ENCODE data around the gene ADGRG6. TPM values are rescaled to one million over a fixed set of nuclear protein-coding genes. Genes with fewer than 3 reads are reported as not detected.

The ADGRG6 gene
- total RNA-seq, 1 donor from 2014 or later = 57.4 TPM

DNA sequence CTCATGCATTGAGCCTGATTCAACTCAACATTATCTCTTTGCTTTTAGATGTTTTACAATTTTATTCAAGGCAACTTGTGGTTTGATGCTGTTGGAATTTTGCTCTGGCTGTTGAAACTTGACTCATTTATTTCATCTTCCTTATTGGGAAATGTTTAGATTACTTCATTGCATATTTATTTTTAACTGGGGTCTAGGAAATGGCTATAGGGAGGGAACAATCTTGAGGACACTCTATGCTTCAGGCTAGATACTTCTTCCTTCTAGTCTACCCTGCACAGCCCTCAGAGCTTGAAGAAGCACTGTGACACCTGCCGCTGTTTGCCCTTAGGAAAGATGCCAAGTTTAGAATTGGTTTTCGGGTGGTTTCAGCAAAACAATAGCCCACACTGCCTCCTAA is 183.4 kb downstream of the ADGRG6 start:
- intact Hi-C loops (cut with DNase I) = no loop called here
- ATAC-seq = no peak

GRCh38 chr6:142489722-142490610 is 188.2 kb downstream of the ADGRG6 start:
- intact Hi-C loops (cut with DNase I) = no loop called here
- ATAC-seq = no peak
- no peak for DNase-seq (ENCODE audit: low spot score)

More for the DNA sequence above, 183.4 kb downstream of the ADGRG6 start:
- DNase-seq (ENCODE audit: low spot score) = no peak

Other genes with a start within 250 kb of the ADGRG6 start
- gene GJE1, start 169.1 kb upstream of the ADGRG6 start, total RNA-seq = not detected
- gene NMBR, start 154.9 kb upstream of the ADGRG6 start, total RNA-seq = 0.45 TPM
- 35.1 TPM for gene VTA1, start 154.7 kb upstream of the ADGRG6 start, total RNA-seq

Data from sciatic nerve (tissue), 2 donors.